Breast epithelium (tissue), 3 donors: Measurements from ENCODE around the gene KATNIP.

Experiments
- CTCF ChIP-seq, 3 donors: fragments of 450-650 bp; IDR thresholded peaks; one replicate each; pipeline ENCODE4 v1.5.1; 2016 to 2017; ENCODE audit warnings: antibody characterized with exemption in 3 of 3, mild to moderate bottlenecking in 3 of 3, moderate library complexity in 3 of 3
- POLR2A ChIP-seq: fragments of 450-650 bp; IDR thresholded peaks from one replicate; pipeline ENCODE4 v1.6.1; 2016; ENCODE audit warnings: antibody characterized with exemption, mild to moderate bottlenecking, moderate library complexity
- POLR2AphosphoS5 ChIP-seq, 3 donors: sonication (generic); formaldehyde crosslinking; IDR thresholded peaks; one replicate each; pipeline ENCODE4 v1.6.1; 2017; ENCODE audit warnings: antibody characterized with exemption in 3 of 3

- TF ChIP-seq POLR2A (no peak), POLR2AphosphoS5 (IDR thresholded peaks at IDR 0.05) (no peak), CTCF (IDR thresholded peaks at IDR 0.05) (no peak)
Observed at GRCh38 chr16:27595993-27596392, 46.0 kb downstream of the KATNIP start.
